Mesendoderm (in vitro differentiated cells): Measurements from ENCODE around the gene RELT.

Experiments used
- DNase-seq: peaks from one replicate; pipeline ENCODE4 v3.0.0; 2013
- H2AK5ac ChIP-seq: 2 replicates; pipeline ENCODE4 v1.6.1; 2013; ENCODE audit warnings: low read length, inconsistent platforms
- H2BK120ac ChIP-seq: 2 replicates; pipeline ENCODE4 v1.6.1; 2013; ENCODE audit warnings: low read depth, mild to moderate bottlenecking, low read length, moderate library complexity, mixed read lengths
- H2BK15ac ChIP-seq: replicated peaks from 2 replicates; pipeline ENCODE4 v1.6.1; 2013; ENCODE audit warnings: low read depth, mild to moderate bottlenecking, moderate library complexity
- H2BK5ac ChIP-seq: 2 replicates; pipeline ENCODE4 v1.6.1; 2013; ENCODE audit warnings: low read length, inconsistent platforms
- H3K18ac ChIP-seq: 2 replicates; pipeline ENCODE4 v1.6.1; 2013; ENCODE audit warnings: mild to moderate bottlenecking, low read length, mixed read lengths
- H3K23ac ChIP-seq: one replicate; pipeline ENCODE4 v1.6.1; 2013; ENCODE audit warnings: low read length
- H3K27ac ChIP-seq: 2 replicates; pipeline ENCODE4 v1.5.1; 2013; ENCODE audit warnings: low read depth, mild to moderate bottlenecking, inconsistent platforms, low read length, moderate library complexity
- H3K27me3 ChIP-seq: 2 replicates; pipeline ENCODE4 v1.6.1; 2013; ENCODE audit warnings: low read length, control low read depth, mild to moderate bottlenecking, inconsistent platforms; ENCODE audit not compliant: insufficient read depth, poor library complexity
- H3K36me3 ChIP-seq: 2 replicates; pipeline ENCODE4 v1.6.1; 2013; ENCODE audit warnings: low read length, inconsistent platforms; ENCODE audit not compliant: control insufficient read depth, insufficient read depth
- H3K4ac ChIP-seq: one replicate; pipeline ENCODE4 v1.6.1; 2013; ENCODE audit warnings: low read depth, mild to moderate bottlenecking, low read length, moderate library complexity
- H3K4me1 ChIP-seq: 2 replicates; pipeline ENCODE4 v1.6.1; 2013; ENCODE audit warnings: low read depth, low read length, inconsistent platforms; ENCODE audit not compliant: control insufficient read depth
- H3K4me2 ChIP-seq: 2 replicates; pipeline ENCODE4 v1.6.1; 2013; ENCODE audit warnings: low read length
- H3K4me3 ChIP-seq: 2 replicates; pipeline ENCODE4 v1.5.1; 2013; ENCODE audit warnings: mild to moderate bottlenecking, low read length
- H3K56ac ChIP-seq: one replicate; pipeline ENCODE4 v1.6.1; 2013; ENCODE audit warnings: low read length
- H3K79me1 ChIP-seq: 2 replicates; pipeline ENCODE4 v1.6.1; 2013; ENCODE audit warnings: low read length, inconsistent platforms
- H3K79me2 ChIP-seq: 2 replicates; pipeline ENCODE4 v1.6.1; 2013; ENCODE audit warnings: mild to moderate bottlenecking, low read length; ENCODE audit not compliant: control insufficient read depth, insufficient read depth
- H3K9ac ChIP-seq: 2 replicates; pipeline ENCODE4 v1.6.1; 2013; ENCODE audit warnings: low read length, inconsistent platforms
- H4K5ac ChIP-seq: one replicate; pipeline ENCODE4 v1.6.1; 2013; ENCODE audit warnings: low read length
- H4K8ac ChIP-seq: one replicate; pipeline ENCODE4 v1.6.1; 2013; ENCODE audit warnings: low read depth, mild to moderate bottlenecking, control low read depth, low read length, moderate library complexity
- WGBS: extraction: QIAGEN DNeasy Blood & Tissue Kit; methylation state at CpG from one replicate; pipeline ENCODE4 v1.1.7; 2013; ENCODE audit warnings: low lambda C conversion rate, missing lambda C conversion rate; ENCODE audit not compliant: insufficient coverage; ENCODE audit errors: extremely low coverage; 5-methylcytosine and 5-hydroxymethylcytosine counted together

RELT gene

GRCh38 chr11:73399636-73400035 lies 23.4 kb downstream of the RELT start:
- no peak overlapping the region for H2BK120ac ChIP-seq
- no peak overlapping the region for H3K4ac ChIP-seq
- no peak overlapping the region for H3K23ac ChIP-seq
- H2AK5ac ChIP-seq, result no peak overlapping the region
- H4K5ac ChIP-seq, result no peak overlapping the region
- no peak overlapping the region for H3K56ac ChIP-seq
- H3K79me1 ChIP-seq, result no peaks in the 10 kb centered on the region
- H3K27me3 ChIP-seq, result no peaks in the 10 kb centered on the region
- H3K4me2 ChIP-seq, result no peak overlapping the region
- no peak overlapping the region for H3K27ac ChIP-seq
- H3K18ac ChIP-seq, result no peak overlapping the region
- H2BK15ac ChIP-seq, result no peak overlapping the region
- H3K4me1 ChIP-seq, result no peaks in the 10 kb centered on the region
- WGBS, result no CpG with 5 or more reads among the region's 4 CpGs
- no peak overlapping the region for H2BK5ac ChIP-seq
- no peak overlapping the region for H4K8ac ChIP-seq
- H3K4me3 ChIP-seq, result no peak overlapping the region
- no peak overlapping the region for H3K9ac ChIP-seq
- no peaks in the 10 kb centered on the region for H3K79me2 ChIP-seq
- no peaks in the 10 kb centered on the region for H3K36me3 ChIP-seq
- no peak for DNase-seq

DNA sequence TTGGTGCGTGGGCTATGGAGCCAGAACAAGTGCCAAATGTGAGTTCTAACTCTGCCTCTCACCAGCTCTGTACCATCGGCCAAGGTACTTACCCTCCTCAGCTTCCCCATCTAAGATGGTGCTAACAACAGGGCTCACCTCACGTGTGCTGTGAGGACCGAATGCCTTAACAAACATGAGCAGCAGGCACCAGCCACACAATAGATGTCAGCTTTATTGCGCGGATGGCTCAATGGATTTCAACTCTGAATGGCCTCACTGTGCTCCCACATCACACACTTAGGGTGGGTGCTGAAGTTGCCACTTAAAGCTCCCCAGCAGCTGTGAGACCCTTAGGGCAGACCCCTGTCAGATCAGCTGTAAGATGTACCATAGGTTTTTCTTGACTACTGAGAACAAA lies 24.1 kb downstream of the RELT start:
- no peak overlapping the region for H3K27ac ChIP-seq
- no peak overlapping the region for H2BK5ac ChIP-seq
- H3K4me3 ChIP-seq, result no peak overlapping the region
- H2AK5ac ChIP-seq, result no peak overlapping the region
- H4K8ac ChIP-seq, result no peak overlapping the region
- H2BK15ac ChIP-seq, result no peak overlapping the region
- no peaks in the 10 kb centered on the region for H3K36me3 ChIP-seq
- H3K27me3 ChIP-seq, result no peaks in the 10 kb centered on the region
- H3K4ac ChIP-seq, result no peak overlapping the region
- no peak overlapping the region for H4K5ac ChIP-seq
- H3K56ac ChIP-seq, result no peak overlapping the region
- no peak overlapping the region for H2BK120ac ChIP-seq
- H3K23ac ChIP-seq, result no peak overlapping the region
- H3K4me2 ChIP-seq, result no peak overlapping the region
- no peak overlapping the region for H3K18ac ChIP-seq
- H3K4me1 ChIP-seq, result no peaks in the 10 kb centered on the region
- no peaks in the 10 kb centered on the region for H3K79me1 ChIP-seq
- H3K9ac ChIP-seq, result no peak overlapping the region
- WGBS, result no CpG with 5 or more reads among the region's 6 CpGs
- DNase-seq, result no peak
- no peaks in the 10 kb centered on the region for H3K79me2 ChIP-seq

- Histone ChIP-seq H3K4me2 (no peak overlapping the region), H3K4me3 (no peak overlapping the region)
Measured at GRCh38 chr11:73401217-73401923, 25.2 kb downstream of the RELT start.

GRCh38 chr11:73401924-73402833 lies 26.0 kb downstream of the RELT start:
- no peaks in the 10 kb centered on the region for H3K79me1 ChIP-seq
- H3K9ac ChIP-seq, result no peak overlapping the region
- no peak overlapping the region for H2BK15ac ChIP-seq
- H4K5ac ChIP-seq, result no peak overlapping the region
- DNase-seq, result no peak
- H3K4me2 ChIP-seq, result no peak overlapping the region
- H3K27me3 ChIP-seq, result no peaks in the 10 kb centered on the region
- H3K4ac ChIP-seq, result no peak overlapping the region
- no peaks in the 10 kb centered on the region for H3K79me2 ChIP-seq
- H3K4me3 ChIP-seq, result no peak overlapping the region
- no peaks in the 10 kb centered on the region for H3K4me1 ChIP-seq
- no peak overlapping the region for H2BK5ac ChIP-seq
- H3K23ac ChIP-seq, result no peak overlapping the region
- H3K27ac ChIP-seq, result no peak overlapping the region
- H3K56ac ChIP-seq, result no peak overlapping the region
- no peak overlapping the region for H2AK5ac ChIP-seq
- peaks cover 2% of the 10 kb centered on the region for H3K36me3 ChIP-seq
- WGBS, result no CpG with 5 or more reads among the region's 15 CpGs
- H2BK120ac ChIP-seq, result no peak overlapping the region
- no peak overlapping the region for H3K18ac ChIP-seq
- no peak overlapping the region for H4K8ac ChIP-seq

More at GRCh38 chr11:73401217-73401923, 25.2 kb downstream of the RELT start:
- Histone ChIP-seq H2BK120ac (no peak overlapping the region), H2BK15ac (no peak overlapping the region), H3K56ac (no peak overlapping the region), H3K4ac (no peak overlapping the region), H3K18ac (no peak overlapping the region), H2AK5ac (no peak overlapping the region), H3K23ac (no peak overlapping the region), H3K79me1 (no peaks in the 10 kb centered on the region), H3K36me3 (peaks cover 2% of the 10 kb centered on the region), H3K27me3 (no peaks in the 10 kb centered on the region), H3K27ac (no peak overlapping the region), H3K4me1 (no peaks in the 10 kb centered on the region), H2BK5ac (no peak overlapping the region), H4K8ac (no peak overlapping the region), H4K5ac (no peak overlapping the region), H3K79me2 (no peaks in the 10 kb centered on the region), H3K9ac (no peak overlapping the region)
- DNase-seq, result peak; percentile 37
- no CpG with 5 or more reads among the region's 3 CpGs for WGBS

DNA sequence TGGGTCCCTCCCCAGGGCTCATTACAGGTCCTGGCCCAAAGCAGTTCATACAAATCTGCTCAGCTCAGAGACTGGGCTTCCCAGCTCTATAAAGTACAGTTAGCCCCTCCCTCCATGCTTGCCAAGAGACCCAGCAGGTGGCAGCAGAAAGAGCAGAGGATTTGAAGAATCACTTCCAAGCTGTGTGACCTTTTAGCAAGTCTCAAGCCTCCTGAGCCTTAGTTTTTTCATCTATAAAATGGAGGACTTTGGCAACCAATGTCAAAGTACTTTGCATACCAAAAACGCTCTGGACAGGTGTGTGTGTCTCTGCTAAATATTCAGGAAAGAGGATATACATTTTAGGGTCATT lies 26.6 kb downstream of the RELT start:
- H3K27me3 ChIP-seq, result no peaks in the 10 kb centered on the region
- H3K9ac ChIP-seq, result no peak overlapping the region
- H3K56ac ChIP-seq, result no peak overlapping the region
- no peak overlapping the region for H3K4me2 ChIP-seq
- no peaks in the 10 kb centered on the region for H3K79me1 ChIP-seq
- no peak overlapping the region for H2BK120ac ChIP-seq
- H3K79me2 ChIP-seq, result no peaks in the 10 kb centered on the region
- no peak overlapping the region for H2AK5ac ChIP-seq
- H2BK5ac ChIP-seq, result no peak overlapping the region
- no peak overlapping the region for H2BK15ac ChIP-seq
- DNase-seq, result peak; percentile 45
- peaks cover 2% of the 10 kb centered on the region for H3K36me3 ChIP-seq
- no peak overlapping the region for H3K27ac ChIP-seq
- H4K5ac ChIP-seq, result no peak overlapping the region
- H3K4ac ChIP-seq, result no peak overlapping the region
- H3K4me1 ChIP-seq, result no peaks in the 10 kb centered on the region
- H4K8ac ChIP-seq, result no peak overlapping the region
- WGBS, result no CpG with 5 or more reads among the region's 1 CpG
- no peak overlapping the region for H3K23ac ChIP-seq
- no peak overlapping the region for H3K18ac ChIP-seq
- no peak overlapping the region for H3K4me3 ChIP-seq
